GM12872 (cell line): ENCODE results near the gene OR5M10.

Experiments
- CTCF ChIP-seq: IDR thresholded peaks from 3 replicates; pipeline ENCODE4 v1.5.1; 2011; ENCODE audit warnings: low read depth, mild to moderate bottlenecking, low read length, moderate library complexity; ENCODE audit not compliant: insufficient read depth

OR5M10 gene

GRCh38 chr11:56577621-56578020 lies at the start of gene OR5M10:
Gene OR5M10, minus strand, starts transcription at chr11:56577721. Its CDS starts 0 bp downstream, at chr11:56577721.
- TF ChIP-seq CTCF = no peak

- TF ChIP-seq CTCF = no peak
Observed at GRCh38 chr11:56625946-56626345, 48.4 kb upstream of the OR5M10 start.

GRCh38 chr11:56624661-56625110 lies 47.2 kb upstream of the OR5M10 start:
- TF ChIP-seq CTCF = peak; percentile 13; the same call in 1 of the 3 replicates

GRCh38 chr11:56611174-56611573 lies 33.7 kb upstream of the OR5M10 start:
- no peak for TF ChIP-seq CTCF

- TF ChIP-seq CTCF = no peak
Observed at GRCh38 chr11:56558574-56558973, 18.9 kb downstream of the OR5M10 start.

- TF ChIP-seq CTCF = no peak
Observed at GRCh38 chr11:56545531-56545930, 32.0 kb downstream of the OR5M10 start.

- no peak for TF ChIP-seq CTCF
Observed at GRCh38 chr11:56543739-56544138, 33.8 kb downstream of the OR5M10 start.
